ENCODE measurements around the gene SLC2A3.
"Not testable (repeated sequence)": the region's sequence is repeated elsewhere in the genome, so short reads cannot be mapped to it uniquely, and the experiment has no call there.

SLC2A3 gene

DNA sequence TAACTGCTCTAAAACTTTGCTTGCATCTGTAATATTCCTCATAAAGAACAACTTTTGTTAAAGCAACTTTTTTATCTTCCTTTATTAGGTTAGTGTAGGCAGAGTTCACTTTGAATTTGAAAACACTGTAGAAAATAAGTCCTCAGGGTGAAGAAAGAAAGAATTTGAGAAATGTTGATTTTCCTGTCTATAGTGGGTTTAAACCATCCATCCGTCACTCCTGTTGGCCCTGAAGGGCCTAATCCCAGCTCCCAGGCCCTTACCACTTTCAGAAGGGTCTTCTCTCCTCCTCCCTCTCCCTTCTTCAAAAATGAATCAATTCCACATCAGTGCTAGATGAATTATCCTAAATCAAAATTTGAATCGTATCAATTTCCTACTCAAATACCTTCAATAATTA, 4.9 kb upstream of the SLC2A3 start:
- TF ChIP-seq JUND (IDR thresholded peaks at IDR 0.05; ENCODE audit: low read depth): no peak
- in situ Hi-C loops (cut with HindIII; ENCODE audit: low pct_unique_long_range_greater_than_20kb, low sequenced_read_pairs): no loop called here
- peak in 1 of 2 experiments; percentile 17 for DNase-seq (ENCODE audit: low read depth in 1 of 2, low spot score in 1 of 2)

DNA sequence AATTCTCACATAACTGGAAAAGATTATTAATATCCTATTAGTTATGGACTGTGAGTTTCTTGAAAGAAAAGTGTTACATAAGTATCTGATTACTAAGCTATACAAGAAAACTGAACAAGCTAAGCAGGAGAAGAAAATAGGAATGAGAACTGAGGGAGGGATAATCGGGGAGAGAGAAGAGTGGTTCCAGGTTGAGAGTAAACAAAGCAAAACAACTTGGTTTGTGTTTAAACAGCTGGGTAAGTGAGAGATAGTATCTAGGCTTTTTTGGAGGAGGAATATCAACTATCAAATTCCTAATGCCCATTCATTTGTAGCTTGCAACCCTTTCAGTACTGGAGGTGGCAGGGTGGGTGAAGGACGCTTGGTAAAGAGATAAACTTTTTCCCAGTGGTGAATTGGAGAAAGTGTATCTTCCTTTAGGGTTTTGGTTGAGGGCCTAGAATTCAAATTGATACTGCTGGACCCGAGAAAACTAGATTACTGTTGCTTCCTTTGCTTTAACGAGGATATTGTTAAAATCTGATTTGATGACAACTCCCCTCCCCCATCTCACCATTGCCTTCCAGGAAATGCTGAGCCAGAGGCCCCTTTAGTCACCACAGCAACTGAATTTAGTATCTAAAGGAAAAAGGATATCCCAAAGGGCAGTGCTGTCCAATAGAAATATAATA, 2.0 kb upstream of the SLC2A3 start:
- TF ChIP-seq JUND (IDR thresholded peaks at IDR 0.05; ENCODE audit: low read depth): no peak
- in situ Hi-C loops (cut with HindIII; ENCODE audit: low pct_unique_long_range_greater_than_20kb, low sequenced_read_pairs): no loop called here
- DNase-seq (ENCODE audit: low read depth in 1 of 2, low spot score in 1 of 2): peak in 1 of 2 experiments; percentile 3

DNA sequence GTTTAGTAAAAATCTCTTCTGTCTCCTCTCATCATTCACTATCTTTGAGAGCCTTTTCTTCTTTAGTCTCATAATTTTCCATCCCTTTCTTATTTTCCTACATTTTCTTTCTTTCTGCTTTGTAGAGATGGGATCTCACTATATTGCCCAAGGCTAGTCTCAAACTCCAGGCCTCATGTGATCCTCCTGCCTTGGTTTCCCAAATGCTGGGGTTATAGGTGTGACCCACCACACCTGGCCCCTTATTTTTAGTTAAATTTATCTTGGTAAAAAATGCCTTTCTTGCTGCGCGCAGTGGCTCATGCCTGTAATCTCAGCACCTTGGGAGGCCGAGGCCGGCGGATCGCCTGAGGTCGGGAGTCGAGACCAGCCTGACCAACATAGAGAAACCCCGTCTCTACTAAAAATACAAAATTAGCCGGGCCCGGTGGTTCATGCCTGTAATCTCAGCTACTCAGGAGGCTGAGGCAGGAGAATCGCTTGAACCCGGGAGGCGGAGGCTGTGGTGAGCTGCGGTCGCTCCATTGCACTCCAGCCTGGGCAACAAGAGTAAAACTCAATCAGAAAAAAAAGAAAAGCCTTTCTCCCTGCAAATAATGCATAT, 996 bp downstream of the SLC2A3 start:
- no peak for DNase-seq (ENCODE audit: low read depth in 1 of 2, low spot score in 1 of 2)
- TF ChIP-seq JUND (IDR thresholded peaks at IDR 0.05; ENCODE audit: low read depth): no peak
- in situ Hi-C loops (cut with HindIII; ENCODE audit: low pct_unique_long_range_greater_than_20kb, low sequenced_read_pairs): no loop called here

DNA sequence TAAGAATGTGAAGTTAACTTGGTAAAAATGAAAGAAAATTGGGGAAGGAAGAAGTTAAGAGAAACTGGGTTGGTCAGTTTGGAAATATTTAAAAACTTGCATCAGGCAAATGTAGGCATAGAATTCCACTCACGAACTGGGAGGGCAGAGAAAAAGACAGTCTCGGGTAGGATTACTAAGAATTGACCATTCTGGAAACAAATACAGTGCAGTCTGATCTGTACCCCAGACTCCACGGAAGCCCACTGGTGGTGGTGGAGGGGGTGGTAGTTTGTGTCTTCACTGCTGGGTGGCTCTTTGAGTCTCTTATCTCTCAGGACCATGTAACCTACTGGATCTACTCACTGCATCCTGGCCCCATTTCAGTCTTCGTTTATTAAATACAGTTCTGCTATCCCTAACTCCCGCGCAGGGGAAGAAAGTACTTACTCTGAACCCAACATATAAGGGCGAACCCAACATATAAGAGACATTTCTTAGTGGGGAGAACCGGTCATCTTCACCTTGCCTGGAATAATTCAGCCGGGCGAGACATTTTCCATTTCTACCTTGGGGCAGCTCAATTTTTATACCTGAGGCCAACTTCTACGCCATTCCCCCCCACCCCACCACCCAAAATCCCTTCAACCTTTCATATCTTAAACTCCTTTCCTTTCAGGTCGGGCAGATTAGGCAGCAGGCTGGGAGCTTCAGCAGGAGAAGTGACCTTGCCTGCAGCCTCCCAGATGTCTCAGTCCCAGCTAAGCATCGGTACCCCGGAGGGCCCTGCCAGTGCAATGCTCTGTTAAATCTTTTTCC, 1.7 kb downstream of the SLC2A3 start:
- TF ChIP-seq JUND (IDR thresholded peaks at IDR 0.05; ENCODE audit: low read depth): no peak
- in situ Hi-C loops (cut with HindIII; ENCODE audit: low pct_unique_long_range_greater_than_20kb, low sequenced_read_pairs): no loop called here
- no peak for DNase-seq (ENCODE audit: low read depth in 1 of 2, low spot score in 1 of 2)

DNA sequence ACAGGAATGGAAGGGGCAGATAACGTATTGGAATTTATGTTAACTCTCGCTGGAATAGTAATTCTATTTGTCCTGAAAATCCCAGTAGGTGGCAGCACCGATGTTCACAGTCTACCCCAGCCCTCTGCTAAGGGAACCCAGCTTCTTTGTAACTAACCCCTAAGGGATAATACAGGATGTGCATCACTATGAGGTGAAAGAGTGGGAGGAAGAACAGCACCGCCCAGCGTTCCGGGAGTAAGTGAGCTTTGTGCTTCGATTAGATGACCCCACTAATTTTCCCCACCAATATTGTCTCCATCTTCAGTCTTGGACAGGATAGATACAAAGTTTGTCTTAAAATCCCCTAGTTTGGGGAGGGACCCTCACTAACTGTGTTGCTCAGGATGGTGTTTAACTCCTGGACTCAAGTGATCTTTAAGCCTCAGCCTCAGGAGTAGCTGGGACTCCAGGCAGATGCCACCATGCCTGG, 2.7 kb downstream of the SLC2A3 start:
- DNase-seq (ENCODE audit: low read depth in 1 of 2, low spot score in 1 of 2): peak in 1 of 2 experiments; percentile 78
- TF ChIP-seq JUND (IDR thresholded peaks at IDR 0.05; ENCODE audit: low read depth): no peak
- in situ Hi-C loops (cut with HindIII; ENCODE audit: low pct_unique_long_range_greater_than_20kb, low sequenced_read_pairs): no loop called here

DNA sequence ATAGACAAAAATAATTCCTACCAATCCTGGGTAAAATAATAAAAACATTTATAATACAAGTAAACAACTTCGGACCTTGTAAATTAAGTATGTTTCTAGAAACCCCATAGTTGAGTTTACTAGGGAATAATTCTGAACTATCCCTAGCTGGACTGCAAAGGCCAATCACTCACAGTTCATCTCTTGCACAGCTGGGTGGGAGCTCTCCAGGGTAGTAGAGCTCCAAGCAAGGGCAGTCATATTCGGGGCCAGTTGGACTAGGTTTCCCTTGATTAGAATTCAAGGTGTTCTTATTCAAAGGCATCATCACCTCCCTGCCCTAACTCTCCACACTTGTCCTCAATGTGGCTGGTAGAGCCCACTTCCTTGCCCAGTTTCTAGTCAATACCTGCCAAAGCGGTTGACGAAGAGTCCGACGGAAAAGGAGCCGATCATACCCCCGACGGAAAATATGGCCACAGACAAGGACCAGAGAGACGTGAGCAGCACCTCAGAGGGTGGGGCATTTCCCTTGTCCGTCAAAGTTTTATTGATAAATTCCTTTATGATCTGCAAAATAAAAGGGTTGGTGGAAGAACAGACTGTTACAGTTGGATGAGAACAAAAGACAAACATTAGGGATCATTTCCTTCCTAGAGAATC, 3.3 kb downstream of the SLC2A3 start:
- in situ Hi-C loops (cut with HindIII; ENCODE audit: low pct_unique_long_range_greater_than_20kb, low sequenced_read_pairs); DNase-seq (ENCODE audit: low read depth in 1 of 2, low spot score in 1 of 2): not testable (repeated sequence)

DNA sequence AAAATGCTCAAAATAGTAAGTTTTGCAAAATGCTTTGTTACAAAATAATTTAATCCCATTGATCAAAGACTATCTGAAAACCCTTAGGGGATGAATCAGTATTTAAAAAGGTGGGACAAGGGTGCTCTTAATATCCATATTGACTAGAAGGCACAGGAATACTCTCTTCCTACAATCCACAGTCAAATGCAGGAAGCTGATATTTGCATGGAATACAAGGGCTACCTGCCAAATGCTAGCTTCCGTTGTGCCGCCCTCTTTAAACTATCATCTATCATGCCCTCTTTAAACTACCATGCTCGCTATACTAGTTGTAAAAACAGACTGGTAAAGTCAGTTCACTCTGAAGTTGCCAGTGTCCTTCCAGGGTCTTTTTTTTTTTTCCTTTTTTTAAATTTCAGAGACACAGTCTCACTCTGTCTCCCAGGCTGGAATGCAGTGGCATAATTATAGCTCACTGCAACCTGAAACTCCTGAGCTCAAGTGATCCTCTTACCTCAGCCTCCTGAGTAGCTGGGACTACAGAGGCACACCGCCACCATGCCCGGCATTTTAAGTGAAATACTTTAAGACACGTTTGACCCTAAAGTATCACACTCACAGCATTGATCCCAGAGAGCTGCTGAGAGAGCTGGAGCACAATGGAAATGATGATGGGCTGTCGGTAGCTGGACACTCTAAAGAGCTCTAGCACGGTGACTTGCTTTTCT, 6.7 kb downstream of the SLC2A3 start:
- in situ Hi-C loops (cut with HindIII; ENCODE audit: low pct_unique_long_range_greater_than_20kb, low sequenced_read_pairs): no loop called here
- TF ChIP-seq JUND (IDR thresholded peaks at IDR 0.05; ENCODE audit: low read depth): no peak
- peak in 1 of 2 experiments; percentile 5 for DNase-seq (ENCODE audit: low read depth in 1 of 2, low spot score in 1 of 2)

DNA sequence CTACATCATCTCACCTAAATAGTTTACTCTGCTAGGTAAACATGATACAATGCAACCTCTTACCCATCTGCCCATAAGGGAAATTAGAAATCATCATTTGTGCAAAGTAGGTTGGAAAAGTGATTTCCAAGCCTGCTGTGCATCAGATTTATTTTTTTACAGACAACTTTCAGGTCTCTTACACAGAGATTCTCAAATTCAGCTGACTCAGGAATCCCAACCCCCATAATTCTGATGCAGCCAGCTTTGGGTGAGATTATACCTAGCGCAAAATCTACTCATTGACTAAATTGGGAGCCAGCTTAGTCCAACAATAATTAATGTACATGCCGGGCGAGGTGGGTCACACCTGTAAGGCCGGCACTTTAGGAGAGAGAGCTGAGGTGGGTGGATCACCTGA, 8.5 kb downstream of the SLC2A3 start:
- DNase-seq (ENCODE audit: low read depth in 1 of 2, low spot score in 1 of 2): no peak
- no peak for TF ChIP-seq JUND (IDR thresholded peaks at IDR 0.05; ENCODE audit: low read depth)
- in situ Hi-C loops (cut with HindIII; ENCODE audit: low pct_unique_long_range_greater_than_20kb, low sequenced_read_pairs): no loop called here

DNA sequence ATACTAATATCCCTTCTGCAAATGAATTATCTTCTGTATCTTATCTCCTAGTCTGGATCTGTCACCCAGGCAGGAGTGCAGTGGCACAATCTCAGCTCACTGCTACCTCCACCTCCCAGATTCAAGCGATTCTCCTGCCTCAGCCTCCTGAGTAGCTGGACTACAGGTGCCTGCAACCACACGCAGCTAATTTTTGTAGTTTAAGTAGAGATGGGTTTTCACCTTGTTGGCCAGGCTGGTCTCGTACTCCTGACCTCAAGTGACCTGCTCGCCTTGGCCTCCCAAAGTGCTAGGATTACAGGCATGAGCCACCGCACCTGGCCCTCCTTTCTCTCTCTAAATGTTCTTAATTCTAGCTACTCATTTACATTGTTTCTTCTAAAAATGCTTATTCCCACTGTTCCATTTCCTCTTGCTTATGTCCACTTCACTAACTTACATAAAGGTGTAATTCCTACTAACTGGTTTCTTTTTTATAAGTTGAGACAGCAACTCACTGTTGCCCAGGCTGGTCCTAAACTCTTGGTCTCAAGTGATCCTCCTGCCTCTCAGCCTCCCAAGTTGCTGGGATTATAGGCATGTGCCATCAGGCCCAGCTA, 9.8 kb downstream of the SLC2A3 start:
- in situ Hi-C loops (cut with HindIII; ENCODE audit: low pct_unique_long_range_greater_than_20kb, low sequenced_read_pairs); DNase-seq (ENCODE audit: low read depth in 1 of 2, low spot score in 1 of 2): not testable (repeated sequence)

DNA sequence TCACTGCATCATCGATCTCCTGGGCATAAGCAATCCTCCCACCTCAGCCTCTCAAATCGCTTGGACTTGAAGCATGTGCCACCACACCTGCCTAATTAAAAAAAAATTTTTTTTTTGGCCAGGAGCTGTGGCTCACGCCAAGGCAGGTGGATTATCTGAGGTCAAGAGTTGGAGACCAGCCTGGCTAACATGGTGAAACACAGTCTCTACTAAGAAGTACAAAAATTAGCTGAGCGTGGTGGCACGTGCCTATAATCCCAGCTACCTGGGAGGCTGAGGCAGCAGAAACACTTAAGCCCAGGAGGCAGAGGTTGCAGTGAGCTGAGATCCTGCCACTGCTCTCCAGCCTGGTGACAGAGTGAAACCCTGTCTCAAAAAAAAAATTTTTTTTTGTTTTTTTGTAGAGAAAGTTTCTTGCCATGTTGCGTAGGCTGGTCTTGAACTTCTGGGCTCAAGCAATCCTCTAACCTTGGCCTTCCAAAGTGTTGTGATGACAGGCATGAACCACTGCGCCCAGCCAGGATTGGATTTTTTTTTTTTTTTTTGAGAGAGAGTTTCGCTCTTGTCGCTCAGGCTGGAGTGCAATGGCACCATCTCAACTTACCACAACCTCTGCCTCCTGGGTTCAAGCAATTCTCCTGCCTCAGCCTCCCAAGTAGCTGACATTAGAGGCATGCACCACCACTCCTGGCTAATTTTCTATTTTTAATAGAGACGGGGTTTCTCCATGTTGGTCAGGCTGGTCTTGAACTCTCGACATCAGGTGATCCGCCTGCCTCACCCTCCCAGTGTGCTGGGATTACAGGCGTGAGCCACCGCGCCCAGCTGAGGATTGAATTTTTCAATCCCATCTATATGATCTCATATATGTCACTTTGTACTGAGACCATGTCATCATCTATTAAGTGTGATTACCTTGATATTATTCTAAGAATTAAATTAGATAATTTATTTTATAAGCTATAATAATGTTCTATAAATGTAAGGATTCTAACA, 12.4 kb downstream of the SLC2A3 start:
- in situ Hi-C loops (cut with HindIII; ENCODE audit: low pct_unique_long_range_greater_than_20kb, low sequenced_read_pairs): no loop called here
- TF ChIP-seq JUND (IDR thresholded peaks at IDR 0.05; ENCODE audit: low read depth): no peak
- no peak for DNase-seq (ENCODE audit: low read depth in 1 of 2, low spot score in 1 of 2)

DNA sequence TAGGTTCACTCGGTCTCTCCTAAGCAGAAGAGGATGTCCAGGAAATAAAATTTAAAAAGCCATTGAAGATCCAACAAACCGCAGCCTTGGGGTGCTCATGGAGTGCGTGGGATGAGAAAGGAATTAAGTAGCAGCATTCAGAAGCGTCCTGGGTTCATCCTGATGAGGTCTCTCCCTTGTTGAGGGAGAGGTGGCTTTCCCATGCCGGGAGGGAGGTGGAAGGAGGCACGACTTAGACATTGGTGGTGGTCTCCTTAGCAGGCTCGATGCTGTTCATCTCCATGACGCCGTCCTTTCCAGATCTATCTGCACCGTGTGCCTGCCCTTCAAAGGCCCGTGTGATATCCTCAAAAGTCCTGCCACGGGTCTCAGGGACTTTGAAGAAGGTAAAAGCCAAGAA, 14.8 kb downstream of the SLC2A3 start:
- in situ Hi-C loops (cut with HindIII; ENCODE audit: low pct_unique_long_range_greater_than_20kb, low sequenced_read_pairs); DNase-seq (ENCODE audit: low read depth in 1 of 2, low spot score in 1 of 2): not testable (repeated sequence)

DNA sequence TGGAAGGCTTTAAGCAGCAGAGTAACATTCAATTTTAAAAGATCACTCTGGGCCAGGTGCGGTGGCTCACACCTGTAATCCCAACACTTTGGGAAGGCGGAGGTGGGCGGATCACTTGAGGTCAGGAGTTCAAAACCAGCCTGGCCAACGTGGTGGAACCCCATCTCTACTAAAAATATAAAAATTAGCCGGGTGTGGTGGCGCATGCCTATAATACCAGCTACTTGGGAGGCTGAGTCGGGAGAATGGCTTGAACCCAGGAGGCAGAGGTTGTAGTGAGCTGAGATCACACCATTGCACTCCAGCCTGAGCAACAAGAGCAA, 17.8 kb downstream of the SLC2A3 start:
- DNase-seq (ENCODE audit: low read depth in 1 of 2, low spot score in 1 of 2); in situ Hi-C loops (cut with HindIII; ENCODE audit: low pct_unique_long_range_greater_than_20kb, low sequenced_read_pairs): not testable (repeated sequence)

Measured in T47D (cell line).